ENCODE measurements around the gene WDR70. TPM values are rescaled to one million over a fixed set of nuclear protein-coding genes. Genes with fewer than 3 reads are reported as not detected.
"Not testable (repeated sequence)": the region's sequence is repeated elsewhere in the genome, so short reads cannot be mapped to it uniquely, and the experiment has no call there.

WDR70 gene
- total RNA-seq, 1 experiment from 2014 or later, result 35.0 TPM

DNA sequence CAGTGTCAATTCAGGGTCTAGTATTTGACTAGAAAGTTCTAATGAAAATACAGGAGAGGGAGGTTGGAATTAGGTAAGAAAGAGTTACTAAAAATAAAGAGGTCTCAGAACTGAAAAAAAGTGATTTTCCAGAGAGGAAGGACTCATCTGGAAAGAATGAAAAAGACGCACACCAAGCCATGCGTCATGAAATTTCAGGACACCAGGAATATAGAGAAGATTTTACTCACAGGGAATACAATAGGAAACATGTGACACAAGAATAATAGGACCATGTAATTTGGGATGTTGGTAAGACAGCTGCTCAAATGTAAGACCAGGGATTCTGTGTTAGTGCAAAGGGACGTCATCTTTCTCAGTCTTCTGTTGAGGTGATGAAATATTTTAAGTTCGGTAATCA lies 236.1 kb downstream of the WDR70 start:
- CTCF ChIA-PET, result no interaction called here
- TF ChIP-seq, protein P1, sequence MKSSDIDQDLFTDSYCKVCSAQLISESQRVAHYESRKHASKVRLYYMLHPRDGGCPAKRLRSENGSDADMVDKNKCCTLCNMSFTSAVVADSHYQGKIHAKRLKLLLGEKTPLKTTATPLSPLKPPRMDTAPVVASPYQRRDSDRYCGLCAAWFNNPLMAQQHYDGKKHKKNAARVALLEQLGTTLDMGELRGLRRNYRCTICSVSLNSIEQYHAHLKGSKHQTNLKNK (CRISPR knock-in tag; IDR thresholded peaks at IDR 0.05), result no peak
- TF ChIP-seq, protein P2, sequence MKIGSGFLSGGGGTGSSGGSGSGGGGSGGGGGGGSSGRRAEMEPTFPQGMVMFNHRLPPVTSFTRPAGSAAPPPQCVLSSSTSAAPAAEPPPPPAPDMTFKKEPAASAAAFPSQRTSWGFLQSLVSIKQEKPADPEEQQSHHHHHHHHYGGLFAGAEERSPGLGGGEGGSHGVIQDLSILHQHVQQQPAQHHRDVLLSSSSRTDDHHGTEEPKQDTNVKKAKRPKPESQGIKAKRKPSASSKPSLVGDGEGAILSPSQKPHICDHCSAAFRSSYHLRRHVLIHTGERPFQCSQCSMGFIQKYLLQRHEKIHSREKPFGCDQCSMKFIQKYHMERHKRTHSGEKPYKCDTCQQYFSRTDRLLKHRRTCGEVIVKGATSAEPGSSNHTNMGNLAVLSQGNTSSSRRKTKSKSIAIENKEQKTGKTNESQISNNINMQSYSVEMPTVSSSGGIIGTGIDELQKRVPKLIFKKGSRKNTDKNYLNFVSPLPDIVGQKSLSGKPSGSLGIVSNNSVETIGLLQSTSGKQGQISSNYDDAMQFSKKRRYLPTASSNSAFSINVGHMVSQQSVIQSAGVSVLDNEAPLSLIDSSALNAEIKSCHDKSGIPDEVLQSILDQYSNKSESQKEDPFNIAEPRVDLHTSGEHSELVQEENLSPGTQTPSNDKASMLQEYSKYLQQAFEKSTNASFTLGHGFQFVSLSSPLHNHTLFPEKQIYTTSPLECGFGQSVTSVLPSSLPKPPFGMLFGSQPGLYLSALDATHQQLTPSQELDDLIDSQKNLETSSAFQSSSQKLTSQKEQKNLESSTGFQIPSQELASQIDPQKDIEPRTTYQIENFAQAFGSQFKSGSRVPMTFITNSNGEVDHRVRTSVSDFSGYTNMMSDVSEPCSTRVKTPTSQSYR (CRISPR knock-in tag; IDR thresholded peaks at IDR 0.05), result no peak
- TF ChIP-seq, protein P3, sequence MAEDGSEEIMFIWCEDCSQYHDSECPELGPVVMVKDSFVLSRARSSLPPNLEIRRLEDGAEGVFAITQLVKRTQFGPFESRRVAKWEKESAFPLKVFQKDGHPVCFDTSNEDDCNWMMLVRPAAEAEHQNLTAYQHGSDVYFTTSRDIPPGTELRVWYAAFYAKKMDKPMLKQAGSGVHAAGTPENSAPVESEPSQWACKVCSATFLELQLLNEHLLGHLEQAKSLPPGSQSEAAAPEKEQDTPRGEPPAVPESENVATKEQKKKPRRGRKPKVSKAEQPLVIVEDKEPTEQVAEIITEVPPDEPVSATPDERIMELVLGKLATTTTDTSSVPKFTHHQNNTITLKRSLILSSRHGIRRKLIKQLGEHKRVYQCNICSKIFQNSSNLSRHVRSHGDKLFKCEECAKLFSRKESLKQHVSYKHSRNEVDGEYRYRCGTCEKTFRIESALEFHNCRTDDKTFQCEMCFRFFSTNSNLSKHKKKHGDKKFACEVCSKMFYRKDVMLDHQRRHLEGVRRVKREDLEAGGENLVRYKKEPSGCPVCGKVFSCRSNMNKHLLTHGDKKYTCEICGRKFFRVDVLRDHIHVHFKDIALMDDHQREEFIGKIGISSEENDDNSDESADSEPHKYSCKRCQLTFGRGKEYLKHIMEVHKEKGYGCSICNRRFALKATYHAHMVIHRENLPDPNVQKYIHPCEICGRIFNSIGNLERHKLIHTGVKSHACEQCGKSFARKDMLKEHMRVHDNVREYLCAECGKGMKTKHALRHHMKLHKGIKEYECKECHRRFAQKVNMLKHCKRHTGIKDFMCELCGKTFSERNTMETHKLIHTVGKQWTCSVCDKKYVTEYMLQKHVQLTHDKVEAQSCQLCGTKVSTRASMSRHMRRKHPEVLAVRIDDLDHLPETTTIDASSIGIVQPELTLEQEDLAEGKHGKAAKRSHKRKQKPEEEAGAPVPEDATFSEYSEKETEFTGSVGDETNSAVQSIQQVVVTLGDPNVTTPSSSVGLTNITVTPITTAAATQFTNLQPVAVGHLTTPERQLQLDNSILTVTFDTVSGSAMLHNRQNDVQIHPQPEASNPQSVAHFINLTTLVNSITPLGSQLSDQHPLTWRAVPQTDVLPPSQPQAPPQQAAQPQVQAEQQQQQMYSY (CRISPR knock-in tag; IDR thresholded peaks at IDR 0.05), result no peak

DNA sequence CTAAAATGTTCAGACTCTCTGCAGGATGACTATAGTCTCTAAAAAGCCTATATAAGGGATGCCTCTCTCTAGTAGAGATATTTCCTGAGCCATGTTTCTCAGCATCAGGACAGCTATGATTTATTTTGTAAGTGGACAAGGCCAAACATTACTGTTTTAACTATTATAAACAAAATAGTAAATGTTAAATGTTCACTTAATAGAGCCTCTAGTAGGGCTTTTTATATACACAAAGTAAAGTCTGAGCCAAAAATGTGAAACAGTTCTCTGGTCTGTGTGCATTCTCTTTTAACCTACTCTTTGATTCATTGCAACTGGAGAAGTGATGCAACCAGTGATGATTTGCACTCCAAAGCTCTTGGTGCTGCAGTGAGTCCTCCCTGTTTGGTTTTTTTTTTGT lies 240.2 kb downstream of the WDR70 start:
- CTCF ChIA-PET, result no interaction called here
- H3K9me3 Mint-ChIP-seq, result peaks cover 7% of the 10 kb centered on the region

More for the DNA sequence above, 236.1 kb downstream of the WDR70 start:
- Mint-ChIP-seq H3K27me3 (ENCODE audit: low read depth) (no peaks in the 10 kb centered on the region), H3K36me3 (no peaks in the 10 kb centered on the region), H3K4me1 (no peaks in the 10 kb centered on the region), H3K4me3 (no peak overlapping the region), H3K27ac (no peak overlapping the region), H3K9me3 (no peaks in the 10 kb centered on the region)
- POLR2A ChIA-PET, result no interaction called here
- ATAC-seq (no peak), DNase-seq (ENCODE audit: low spot score) (no peak)

DNA sequence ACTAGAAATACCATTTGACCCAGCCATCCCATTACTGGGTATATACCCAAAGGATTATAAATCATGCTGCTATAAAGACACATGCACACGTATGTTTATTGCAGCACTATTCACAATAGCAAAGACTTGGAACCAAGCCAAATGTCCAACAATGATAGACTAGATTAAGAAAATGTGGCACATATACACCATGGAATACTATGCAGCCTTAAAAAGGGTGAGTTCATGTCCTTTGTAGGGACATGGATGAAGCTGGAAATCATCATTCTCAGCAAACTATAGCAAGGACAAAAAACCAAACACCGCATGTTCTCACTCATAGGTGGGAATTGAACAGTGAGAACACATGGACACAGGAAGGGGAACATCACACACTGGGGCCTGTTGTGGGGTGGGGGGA lies 243.2 kb downstream of the WDR70 start:
- H3K4me1 Mint-ChIP-seq; H3K27me3 Mint-ChIP-seq (ENCODE audit: low read depth); H3K4me3 Mint-ChIP-seq; H3K27ac Mint-ChIP-seq; H3K36me3 Mint-ChIP-seq; DNase-seq (ENCODE audit: low spot score); ATAC-seq; POLR2A ChIA-PET; CTCF ChIA-PET: not testable (repeated sequence)
- peaks cover 12% of the 10 kb centered on the region for H3K9me3 Mint-ChIP-seq

More for the DNA sequence above, 240.2 kb downstream of the WDR70 start:
- no peaks in the 10 kb centered on the region for H3K27me3 Mint-ChIP-seq (ENCODE audit: low read depth)
- 0 out of 2 replicates have a peak, but pooled peaks cover 4% of the 10 kb centered on the region for H3K36me3 Mint-ChIP-seq
- H3K27ac Mint-ChIP-seq, result no peak overlapping the region
- no peak overlapping the region for H3K4me3 Mint-ChIP-seq
- POLR2A ChIA-PET, result no interaction called here
- TF ChIP-seq KAT7 (CRISPR knock-in tag; IDR thresholded peaks at IDR 0.05; ENCODE audit: borderline replicate concordance) (no peak), GRHL2 (CRISPR knock-in tag; IDR thresholded peaks at IDR 0.05; ENCODE audit: insufficient replicate concordance, severe bottlenecking) (no peak), ZNF138 (CRISPR knock-in tag; conservative IDR thresholded peaks at IDR 0.05) (no peak)
- TF ChIP-seq, protein P4, sequence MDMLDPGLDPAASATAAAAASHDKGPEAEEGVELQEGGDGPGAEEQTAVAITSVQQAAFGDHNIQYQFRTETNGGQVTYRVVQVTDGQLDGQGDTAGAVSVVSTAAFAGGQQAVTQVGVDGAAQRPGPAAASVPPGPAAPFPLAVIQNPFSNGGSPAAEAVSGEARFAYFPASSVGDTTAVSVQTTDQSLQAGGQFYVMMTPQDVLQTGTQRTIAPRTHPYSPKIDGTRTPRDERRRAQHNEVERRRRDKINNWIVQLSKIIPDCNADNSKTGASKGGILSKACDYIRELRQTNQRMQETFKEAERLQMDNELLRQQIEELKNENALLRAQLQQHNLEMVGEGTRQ (CRISPR knock-in tag; IDR thresholded peaks at IDR 0.05), result no peak
- H3K4me1 Mint-ChIP-seq, result no peaks in the 10 kb centered on the region
- no peak for DNase-seq (ENCODE audit: low spot score)
- no peak for ATAC-seq

DNA sequence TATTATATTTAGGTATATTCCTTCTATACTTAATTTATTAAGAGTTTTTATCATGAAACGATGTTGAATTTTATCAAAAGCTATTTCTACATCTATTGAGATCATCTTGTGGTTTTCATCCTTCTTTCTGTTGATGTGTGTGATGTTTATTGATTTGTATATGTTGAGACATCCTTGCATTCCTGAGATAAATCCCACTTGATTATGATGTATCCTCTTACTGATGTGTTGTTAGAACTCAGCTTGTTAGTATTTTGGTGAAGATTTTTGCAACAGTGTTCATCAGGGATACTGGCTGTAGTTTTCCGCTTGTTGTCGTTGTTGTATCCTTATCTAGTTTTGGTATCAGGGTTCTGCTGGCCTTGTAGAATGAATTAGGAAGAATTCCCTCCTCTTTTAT lies 247.1 kb downstream of the WDR70 start:
- H3K27ac Mint-ChIP-seq, result no peak overlapping the region
- peaks cover 26% of the 10 kb centered on the region for H3K36me3 Mint-ChIP-seq
- no peak for DNase-seq (ENCODE audit: low spot score)
- H3K9me3 Mint-ChIP-seq, result peaks cover 34% of the 10 kb centered on the region
- no peaks in the 10 kb centered on the region for H3K27me3 Mint-ChIP-seq (ENCODE audit: low read depth)
- H3K4me1 Mint-ChIP-seq, result no peaks in the 10 kb centered on the region
- CTCF ChIA-PET, result no interaction called here
- ATAC-seq, result no peak
- POLR2A ChIA-PET, result no interaction called here
- no peak overlapping the region for H3K4me3 Mint-ChIP-seq
- TF ChIP-seq JAZF1 (CRISPR knock-in tag; IDR thresholded peaks at IDR 0.05) (no peak), PRRX2 (CRISPR knock-in tag; IDR thresholded peaks at IDR 0.05) (no peak), NFYB (CRISPR knock-in tag; conservative IDR thresholded peaks at IDR 0.05; ENCODE audit: low read depth) (no peak), ZNF423 (CRISPR knock-in tag; IDR thresholded peaks at IDR 0.05) (no peak)
- TF ChIP-seq, protein P5, sequence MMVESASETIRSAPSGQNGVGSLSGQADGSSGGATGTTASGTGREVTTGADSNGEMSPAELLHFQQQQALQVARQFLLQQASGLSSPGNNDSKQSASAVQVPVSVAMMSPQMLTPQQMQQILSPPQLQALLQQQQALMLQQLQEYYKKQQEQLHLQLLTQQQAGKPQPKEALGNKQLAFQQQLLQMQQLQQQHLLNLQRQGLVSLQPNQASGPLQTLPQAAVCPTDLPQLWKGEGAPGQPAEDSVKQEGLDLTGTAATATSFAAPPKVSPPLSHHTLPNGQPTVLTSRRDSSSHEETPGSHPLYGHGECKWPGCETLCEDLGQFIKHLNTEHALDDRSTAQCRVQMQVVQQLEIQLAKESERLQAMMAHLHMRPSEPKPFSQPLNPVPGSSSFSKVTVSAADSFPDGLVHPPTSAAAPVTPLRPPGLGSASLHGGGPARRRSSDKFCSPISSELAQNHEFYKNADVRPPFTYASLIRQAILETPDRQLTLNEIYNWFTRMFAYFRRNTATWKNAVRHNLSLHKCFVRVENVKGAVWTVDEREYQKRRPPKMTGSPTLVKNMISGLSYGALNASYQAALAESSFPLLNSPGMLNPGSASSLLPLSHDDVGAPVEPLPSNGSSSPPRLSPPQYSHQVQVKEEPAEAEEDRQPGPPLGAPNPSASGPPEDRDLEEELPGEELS (CRISPR knock-in tag; IDR thresholded peaks at IDR 0.05), result no peak
- TF ChIP-seq, protein P6, sequence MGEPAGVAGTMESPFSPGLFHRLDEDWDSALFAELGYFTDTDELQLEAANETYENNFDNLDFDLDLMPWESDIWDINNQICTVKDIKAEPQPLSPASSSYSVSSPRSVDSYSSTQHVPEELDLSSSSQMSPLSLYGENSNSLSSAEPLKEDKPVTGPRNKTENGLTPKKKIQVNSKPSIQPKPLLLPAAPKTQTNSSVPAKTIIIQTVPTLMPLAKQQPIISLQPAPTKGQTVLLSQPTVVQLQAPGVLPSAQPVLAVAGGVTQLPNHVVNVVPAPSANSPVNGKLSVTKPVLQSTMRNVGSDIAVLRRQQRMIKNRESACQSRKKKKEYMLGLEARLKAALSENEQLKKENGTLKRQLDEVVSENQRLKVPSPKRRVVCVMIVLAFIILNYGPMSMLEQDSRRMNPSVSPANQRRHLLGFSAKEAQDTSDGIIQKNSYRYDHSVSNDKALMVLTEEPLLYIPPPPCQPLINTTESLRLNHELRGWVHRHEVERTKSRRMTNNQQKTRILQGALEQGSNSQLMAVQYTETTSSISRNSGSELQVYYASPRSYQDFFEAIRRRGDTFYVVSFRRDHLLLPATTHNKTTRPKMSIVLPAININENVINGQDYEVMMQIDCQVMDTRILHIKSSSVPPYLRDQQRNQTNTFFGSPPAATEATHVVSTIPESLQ (CRISPR knock-in tag; IDR thresholded peaks at IDR 0.05), result no peak
- TF ChIP-seq, protein P7, sequence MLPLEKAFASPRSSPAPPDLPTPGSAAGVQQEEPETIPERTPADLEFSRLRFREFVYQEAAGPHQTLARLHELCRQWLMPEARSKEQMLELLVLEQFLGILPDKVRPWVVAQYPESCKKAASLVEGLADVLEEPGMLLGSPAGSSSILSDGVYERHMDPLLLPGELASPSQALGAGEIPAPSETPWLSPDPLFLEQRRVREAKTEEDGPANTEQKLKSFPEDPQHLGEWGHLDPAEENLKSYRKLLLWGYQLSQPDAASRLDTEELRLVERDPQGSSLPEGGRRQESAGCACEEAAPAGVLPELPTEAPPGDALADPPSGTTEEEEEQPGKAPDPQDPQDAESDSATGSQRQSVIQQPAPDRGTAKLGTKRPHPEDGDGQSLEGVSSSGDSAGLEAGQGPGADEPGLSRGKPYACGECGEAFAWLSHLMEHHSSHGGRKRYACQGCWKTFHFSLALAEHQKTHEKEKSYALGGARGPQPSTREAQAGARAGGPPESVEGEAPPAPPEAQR (CRISPR knock-in tag; IDR thresholded peaks at IDR 0.05), result no peak
- TF ChIP-seq, protein P8, sequence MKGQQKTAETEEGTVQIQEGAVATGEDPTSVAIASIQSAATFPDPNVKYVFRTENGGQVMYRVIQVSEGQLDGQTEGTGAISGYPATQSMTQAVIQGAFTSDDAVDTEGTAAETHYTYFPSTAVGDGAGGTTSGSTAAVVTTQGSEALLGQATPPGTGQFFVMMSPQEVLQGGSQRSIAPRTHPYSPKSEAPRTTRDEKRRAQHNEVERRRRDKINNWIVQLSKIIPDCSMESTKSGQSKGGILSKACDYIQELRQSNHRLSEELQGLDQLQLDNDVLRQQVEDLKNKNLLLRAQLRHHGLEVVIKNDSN (CRISPR knock-in tag; IDR thresholded peaks at IDR 0.05), result no peak

All from WTC11 (cell line).